KOPT-K1 (cell line): ENCODE data around the gene GORASP2.
A peak's percentile ranks its signal among the peaks of the same experiment; 100 is the strongest.

Experiments
- H3K27ac ChIP-seq: fragments of 200-600 bp; sonication (generic); 2 replicates; pipeline ENCODE4 v1.5.1; 2016; ENCODE audit warnings: antibody characterized with exemption, mild to moderate bottlenecking, low read depth, low read length; ENCODE audit not compliant: poor library complexity, severe bottlenecking
- H3K36me3 ChIP-seq: fragments of 200-600 bp; sonication (generic); 2 replicates; pipeline ENCODE4 v1.5.1; 2017; ENCODE audit warnings: antibody characterized with exemption, mild to moderate bottlenecking, low read length, moderate library complexity; ENCODE audit not compliant: insufficient read depth
- H3K9me3 ChIP-seq: fragments of 200-600 bp; sonication (generic); 2 replicates; pipeline ENCODE4 v1.5.1; 2017; ENCODE audit warnings: antibody characterized with exemption, low read length, mild to moderate bottlenecking; ENCODE audit not compliant: insufficient read depth, poor library complexity, severe bottlenecking

Gene GORASP2

GRCh38 chr2:170968205-170969003 lies 39.4 kb downstream of the GORASP2 start:
- Histone ChIP-seq H3K27ac (no peak overlapping the region), H3K9me3 (no peaks in the 10 kb centered on the region), H3K36me3 (peaks cover 58% of the 10 kb centered on the region)

GRCh38 chr2:170969030-170969429 lies 40.0 kb downstream of the GORASP2 start:
- H3K36me3 ChIP-seq: peaks cover 52% of the 10 kb centered on the region

GRCh38 chr2:170969872-170970496 lies 40.9 kb downstream of the GORASP2 start:
- Histone ChIP-seq H3K9me3 (no peaks in the 10 kb centered on the region), H3K27ac (no peak overlapping the region), H3K36me3 (peaks cover 43% of the 10 kb centered on the region)

More at GRCh38 chr2:170969030-170969429, 40.0 kb downstream of the GORASP2 start:
- Histone ChIP-seq H3K27ac (no peak overlapping the region), H3K9me3 (no peaks in the 10 kb centered on the region)

GRCh38 chr2:170971071-170971470 lies 42.0 kb downstream of the GORASP2 start:
- peaks cover 32% of the 10 kb centered on the region for H3K36me3 ChIP-seq
- no peak overlapping the region for H3K27ac ChIP-seq
- no peaks in the 10 kb centered on the region for H3K9me3 ChIP-seq

- peak overlapping the region; percentile 66 for H3K27ac ChIP-seq
- H3K9me3 ChIP-seq: no peaks in the 10 kb centered on the region
- peaks cover 17% of the 10 kb centered on the region for H3K36me3 ChIP-seq
Observed at GRCh38 chr2:170972296-170973224, 43.5 kb downstream of the GORASP2 start.

- H3K27ac ChIP-seq: peak overlapping the region; percentile 66
- H3K9me3 ChIP-seq: no peaks in the 10 kb centered on the region
- peaks cover 11% of the 10 kb centered on the region for H3K36me3 ChIP-seq
Observed at GRCh38 chr2:170973225-170973491, 44.1 kb downstream of the GORASP2 start.

GRCh38 chr2:170973492-170974303 lies 44.6 kb downstream of the GORASP2 start:
- no peaks in the 10 kb centered on the region for H3K9me3 ChIP-seq
- H3K27ac ChIP-seq: peak overlapping the region; percentile 66
- peaks cover 5% of the 10 kb centered on the region; the same call in 1 of the 2 replicates for H3K36me3 ChIP-seq

- Histone ChIP-seq H3K36me3 (no peaks in the 10 kb centered on the region), H3K9me3 (no peaks in the 10 kb centered on the region), H3K27ac (peak overlapping the region; percentile 66)
Observed at GRCh38 chr2:170974304-170974993, 45.4 kb downstream of the GORASP2 start.

- Histone ChIP-seq H3K36me3 (no peaks in the 10 kb centered on the region), H3K27ac (no peak overlapping the region), H3K9me3 (no peaks in the 10 kb centered on the region)
Observed at GRCh38 chr2:170975127-170975942, 46.3 kb downstream of the GORASP2 start.

GRCh38 chr2:170975943-170976270 lies 46.9 kb downstream of the GORASP2 start:
- Histone ChIP-seq H3K27ac (no peak overlapping the region), H3K9me3 (no peaks in the 10 kb centered on the region), H3K36me3 (no peaks in the 10 kb centered on the region)

- H3K36me3 ChIP-seq: peaks cover 18% of the 10 kb centered on the region
Observed at GRCh38 chr2:170984079-170984478, 55.0 kb downstream of the GORASP2 start.

GRCh38 chr2:170985407-170985806 lies 56.4 kb downstream of the GORASP2 start:
- Histone ChIP-seq H3K9me3 (no peaks in the 10 kb centered on the region), H3K27ac (no peak overlapping the region), H3K36me3 (peaks cover 31% of the 10 kb centered on the region)

More at GRCh38 chr2:170984079-170984478, 55.0 kb downstream of the GORASP2 start:
- Histone ChIP-seq H3K9me3 (no peaks in the 10 kb centered on the region), H3K27ac (no peak overlapping the region)

- Histone ChIP-seq H3K36me3 (peaks cover 44% of the 10 kb centered on the region), H3K9me3 (no peaks in the 10 kb centered on the region)
Observed at GRCh38 chr2:170986566-170987258, 57.7 kb downstream of the GORASP2 start.

More at GRCh38 chr2:170986566-170987258, 57.7 kb downstream of the GORASP2 start:
- H3K27ac ChIP-seq: no peak overlapping the region
